Aorta (tissue), 5 donors: ENCODE results near the gene ZBTB48. TPM values are rescaled to one million over a fixed set of nuclear protein-coding genes. Genes with fewer than 3 reads are reported as not detected.

Source experiments
- ATAC-seq: fragments of 200-7000 bp; cut with Tn5 transposase; one replicate; pipeline ENCODE4 v1.9.1; 2022; ENCODE audit warnings: moderate library complexity; ENCODE audit not compliant: low FRiP score
- DNase-seq, 2 donors: peaks; one replicate each; pipeline ENCODE4 v3.0.0-alpha.2; 2020
- H3K27ac ChIP-seq, 2 donors: one replicate each; pipeline ENCODE4 v1.5.1; 2013; ENCODE audit warnings: low read length in 2 of 2, mild to moderate bottlenecking in 2 of 2, moderate library complexity in 2 of 2, control low read depth in 1 of 2, inconsistent platforms in 1 of 2, low read depth in 1 of 2
- H3K27me3 ChIP-seq, 2 donors: one replicate each; pipeline ENCODE4 v1.6.1; 2013; ENCODE audit warnings: control low read depth in 1 of 2, low read length in 1 of 2, mild to moderate bottlenecking in 1 of 2, moderate library complexity in 1 of 2; ENCODE audit not compliant: insufficient read depth in 2 of 2, control insufficient read depth in 1 of 2
- H3K36me3 ChIP-seq, 2 donors: one replicate each; pipeline ENCODE4 v1.6.1; 2013; ENCODE audit warnings: control low read depth in 1 of 2, low read length in 1 of 2, mild to moderate bottlenecking in 1 of 2; ENCODE audit not compliant: insufficient read depth in 2 of 2, control insufficient read depth in 1 of 2
- H3K4me1 ChIP-seq, 2 donors: one replicate each; pipeline ENCODE4 v1.6.1; 2013; ENCODE audit warnings: low read length in 2 of 2, control low read depth in 1 of 2, mild to moderate bottlenecking in 1 of 2, moderate library complexity in 1 of 2; ENCODE audit not compliant: insufficient read depth in 2 of 2, control insufficient read depth in 1 of 2
- H3K4me3 ChIP-seq, 2 donors: one replicate each; pipeline ENCODE4 v1.5.1; 2013; ENCODE audit warnings: low read length in 2 of 2, control low read depth in 1 of 2, mild to moderate bottlenecking in 1 of 2
- H3K9me3 ChIP-seq: one replicate; pipeline ENCODE4 v1.6.1; 2013; ENCODE audit warnings: mild to moderate bottlenecking, low read length; ENCODE audit not compliant: control insufficient read depth
- WGBS, 2 donors: extraction: QIAGEN DNeasy Blood & Tissue Kit; methylation state at CpG; one replicate each; pipeline ENCODE4 v1.1.7; 2013; 5-methylcytosine and 5-hydroxymethylcytosine counted together
- intact Hi-C, 2 donors: fragments of 100-400 bp; cut with DNase I; formaldehyde crosslinking; loops; one replicate each; pipeline versions ENCODE4 v1.14.2 to v1.15.0; 2022
- long read RNA-seq, 2 donors: library from polyadenylated mRNA; unstranded; transcript quantifications; one replicate each; pipeline ENCODE4 v2.0.0, GENCODE V29; 2020 to 2021
- polyA plus RNA-seq, 2 donors: library from polyadenylated mRNA; stranded (reverse); fragments of 200-250 nt; gene quantifications; one replicate each; pipeline ENCODE4 v1.2.3, GENCODE V29; 2013
- total RNA-seq, 2 donors: library from RNA; stranded (reverse); fragmentation: NEBNext Ultra II Directional; extraction: Animal tissue kit (Norgen Biotek cat#: 25700); gene quantifications; one replicate each; pipeline ENCODE4 v1.2.1, GENCODE V29; 2021
- donor health status: healthy with polysubstance abuse.
- donor health status: Bipolar disorder and iron deficiency.
- donor health status: DM: no; HTN: no; CAD: no.
- donor health status: DM: no; HTN: no; CAD: no.
- donor health status: DM: yes; HTN: yes; CAD: no.

ZBTB48 gene
- total RNA-seq (10 to 100 TPM; 20.6 to 29.9 TPM), polyA plus RNA-seq (100 to 1,000 TPM in 1 of 2 donors, 10 to 100 TPM in 1; 25.2 to 204 TPM)
- long read RNA-seq, donor 1, transcript ZBTB48-202 (11 exons, 2,293 nt) = major isoform, 8 of 48 reads
- long read RNA-seq, donor 1, partial matches to known transcripts = 7 of 48 reads
- long read RNA-seq, donor 1, other reads (novel, unspliced or antisense) = 31 of 48 reads
- long read RNA-seq, donor 2, partial matches to known transcripts = 2 of 9 reads
- long read RNA-seq, donor 2, other reads (novel, unspliced or antisense) = 6 of 9 reads

DNA sequence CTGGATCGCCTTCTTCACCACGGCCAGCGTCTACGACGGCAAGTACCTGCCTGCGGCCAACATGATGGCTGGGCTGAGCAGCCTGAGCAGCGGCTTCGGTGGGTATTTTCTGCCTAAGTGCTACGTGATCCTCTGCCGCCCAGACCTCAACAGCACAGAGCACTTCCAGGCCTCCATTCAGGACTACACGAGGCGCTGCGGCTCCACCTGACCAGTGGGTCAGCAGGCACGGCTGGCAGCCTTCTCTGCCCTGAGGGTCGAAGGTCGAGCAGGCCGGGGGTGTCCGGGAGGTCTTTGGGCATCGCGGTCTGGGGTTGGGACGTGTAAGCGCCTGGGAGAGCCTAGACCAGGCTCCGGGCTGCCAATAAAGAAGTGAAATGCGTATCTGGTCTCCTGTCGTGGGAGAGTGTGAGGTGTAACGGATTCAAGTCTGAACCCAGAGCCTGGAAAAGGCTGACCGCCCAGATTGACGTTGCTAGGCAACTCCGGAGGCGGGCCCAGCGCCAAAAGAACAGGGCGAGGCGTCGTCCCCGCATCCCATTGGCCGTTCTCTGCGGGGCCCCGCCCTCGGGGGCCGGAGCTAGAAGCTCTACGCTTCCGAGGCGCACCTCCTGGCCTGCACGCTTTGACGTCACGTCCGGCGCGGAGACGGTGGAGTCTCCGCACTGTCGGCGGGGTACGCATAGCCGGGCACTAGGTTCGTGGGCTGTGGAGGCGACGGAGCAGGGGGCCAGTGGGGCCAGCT lies at the start of gene ZBTB48:
TSS of gene ZBTB48 (plus strand) at position 621 of the 745 bp plus-strand sequence. CDS start 616 bp downstream, outside the sequence.
- no peaks in the 10 kb centered on the region for H3K4me1 ChIP-seq
- peak within 1 kb of the TSS in 1 of 2 donors; percentile 86 for H3K27ac ChIP-seq
- H3K27me3 ChIP-seq = no peaks in the 10 kb centered on the region
- H3K4me3 ChIP-seq = peak within 1 kb of the TSS; percentile 19 to 64
- no peaks in the 10 kb centered on the region for H3K36me3 ChIP-seq
- peak; percentile 98 for ATAC-seq
- no peaks in the 10 kb centered on the region for H3K9me3 ChIP-seq
- peak; percentile 100 for DNase-seq
- intact Hi-C loops = loop anchor here in 1 of 2 donors (5.0 kb wide), 1 partner anchor 48 kb away; no protein-coding TSS in a partner anchor
- 13% methylated on average over 58 of the region's 58 CpGs for WGBS, 2 donors

DNA sequence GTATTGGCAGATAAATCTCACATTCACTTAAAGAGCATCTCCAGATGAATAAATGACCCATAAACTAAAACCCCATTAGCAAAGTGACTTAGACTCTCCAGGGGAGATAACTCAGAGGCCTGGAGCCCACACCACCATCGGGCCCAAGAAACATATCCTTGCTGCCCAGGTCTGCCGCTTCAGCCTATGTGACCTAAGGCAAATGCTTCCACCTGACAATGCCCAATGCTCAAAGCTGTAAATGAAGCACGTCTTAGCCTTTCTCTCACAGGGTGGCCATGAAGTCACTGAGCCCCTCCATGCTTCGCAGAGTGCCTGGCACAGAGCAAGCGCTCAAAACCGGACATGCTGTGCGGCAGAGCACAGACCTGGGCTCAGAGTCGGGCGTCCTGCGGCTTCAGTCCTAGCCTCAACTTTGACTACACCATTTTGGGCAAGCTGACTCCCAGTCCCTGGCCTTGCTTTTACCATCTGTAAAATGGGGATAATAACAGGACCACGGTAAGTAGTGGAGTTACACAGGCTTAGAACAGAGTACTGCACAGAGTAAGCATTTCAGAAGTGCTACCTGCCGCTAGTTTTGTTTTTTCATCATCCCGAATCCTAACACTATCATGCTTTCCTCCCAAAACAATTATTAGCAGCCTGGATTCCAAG lies 49.2 kb upstream of the ZBTB48 start:
- Histone ChIP-seq H3K36me3 (peaks cover 0 to 20% of the 10 kb centered on the region in 2 donors), H3K4me1 (no peaks in the 10 kb centered on the region), H3K27me3 (no peaks in the 10 kb centered on the region), H3K4me3 (no peak overlapping the region), H3K27ac (no peak overlapping the region), H3K9me3 (no peaks in the 10 kb centered on the region)
- no peak for ATAC-seq
- intact Hi-C loops = no loop called here
- WGBS, 2 donors = 97 to 98% methylated on average over 13 of the region's 13 CpGs
- peak in 1 of 2 donors; percentile 32 for DNase-seq

DNA sequence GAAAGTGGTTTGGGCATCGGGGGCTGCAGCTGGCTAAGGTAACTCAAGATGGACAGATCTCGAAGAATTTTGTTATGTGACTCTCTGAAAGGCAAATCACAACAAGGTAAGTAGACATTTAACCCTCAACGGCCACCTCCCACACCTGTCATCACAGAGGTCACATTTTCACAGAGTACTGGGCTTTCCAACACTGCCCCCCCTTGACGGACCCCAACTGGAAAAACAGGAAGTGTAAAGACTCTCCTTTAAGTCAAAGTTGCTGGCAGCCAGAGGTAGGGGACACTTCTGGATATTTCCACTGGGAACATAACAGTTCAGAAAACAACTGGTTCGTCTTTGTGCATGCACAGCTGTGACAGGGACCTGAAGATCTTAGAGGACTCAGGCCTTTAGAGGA lies 47.8 kb upstream of the ZBTB48 start:
- H3K9me3 ChIP-seq = no peaks in the 10 kb centered on the region
- H3K36me3 ChIP-seq = peaks cover 2 to 19% of the 10 kb centered on the region in 2 donors
- ATAC-seq (no peak), DNase-seq (peak in 1 of 2 donors; percentile 17)
- H3K27me3 ChIP-seq = no peaks in the 10 kb centered on the region
- no peaks in the 10 kb centered on the region for H3K4me1 ChIP-seq
- H3K4me3 ChIP-seq = no peak overlapping the region
- WGBS, 2 donors = 85 to 86% methylated on average over 5 of the region's 5 CpGs
- no peak overlapping the region for H3K27ac ChIP-seq
- intact Hi-C loops = no loop called here

DNA sequence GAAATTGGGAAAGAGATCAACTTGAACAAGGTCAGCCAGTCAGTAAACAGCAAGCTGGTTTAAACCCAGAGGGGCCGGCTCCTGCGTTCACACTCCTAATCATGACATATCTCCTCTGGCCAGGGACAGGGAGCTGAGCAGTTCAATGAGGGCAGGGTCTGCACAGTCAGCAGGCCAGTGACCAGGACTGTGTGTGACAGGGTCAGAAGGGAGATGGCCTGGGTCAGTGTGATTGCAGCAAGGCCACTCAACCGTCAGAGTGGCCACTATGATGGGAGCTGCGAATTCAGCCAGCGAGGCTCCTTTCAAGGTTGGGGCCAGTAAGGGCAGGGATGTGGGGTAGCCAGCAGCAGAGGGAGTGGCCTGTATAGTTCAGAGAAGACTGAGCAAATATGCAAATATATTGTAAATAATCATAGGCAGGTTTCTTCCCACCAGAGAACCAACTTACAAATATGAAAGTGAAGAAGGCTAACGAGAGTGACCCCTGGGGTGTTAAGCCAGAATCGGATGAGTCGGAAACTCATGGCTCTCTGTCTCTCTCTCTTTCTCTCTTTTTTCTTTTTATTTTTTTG lies 45.5 kb upstream of the ZBTB48 start:
- no peak overlapping the region for H3K4me3 ChIP-seq
- 91 to 95% methylated on average over 8 of the region's 8 CpGs for WGBS, 2 donors
- H3K9me3 ChIP-seq = no peaks in the 10 kb centered on the region
- ATAC-seq (no peak), DNase-seq (peak; percentile 24)
- H3K36me3 ChIP-seq = peaks cover 2 to 12% of the 10 kb centered on the region in 2 donors
- intact Hi-C loops = no loop called here
- no peak overlapping the region for H3K27ac ChIP-seq
- no peaks in the 10 kb centered on the region for H3K27me3 ChIP-seq
- no peaks in the 10 kb centered on the region for H3K4me1 ChIP-seq

DNA sequence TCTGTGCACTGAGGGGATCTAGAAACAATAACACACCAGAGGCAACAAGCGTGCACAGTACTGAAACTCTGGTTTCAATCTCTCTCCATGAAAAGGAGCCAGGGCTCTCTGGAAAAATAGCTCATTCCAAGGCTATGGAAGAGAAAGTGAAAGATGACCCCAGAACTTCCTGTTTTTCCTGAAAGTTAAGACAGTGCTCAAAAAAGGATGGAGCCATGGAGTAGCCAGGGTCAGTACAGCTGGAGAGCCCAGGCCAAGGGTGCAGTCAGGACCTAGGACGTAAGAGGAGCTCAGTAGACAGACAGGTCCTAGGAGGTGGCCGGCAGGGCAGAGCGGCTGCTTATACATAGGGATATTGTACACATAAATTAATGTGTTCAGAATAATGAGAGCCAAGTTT lies 44.6 kb upstream of the ZBTB48 start:
- WGBS, 2 donors = 92 to 97% methylated on average over 4 of the region's 4 CpGs
- Histone ChIP-seq H3K9me3 (no peaks in the 10 kb centered on the region), H3K27me3 (no peaks in the 10 kb centered on the region), H3K36me3 (peaks cover 2 to 12% of the 10 kb centered on the region in 2 donors), H3K27ac (no peak overlapping the region), H3K4me1 (no peaks in the 10 kb centered on the region), H3K4me3 (no peak overlapping the region)
- ATAC-seq (no peak), DNase-seq (peak; percentile 12 to 61)
- intact Hi-C loops = no loop called here

DNA sequence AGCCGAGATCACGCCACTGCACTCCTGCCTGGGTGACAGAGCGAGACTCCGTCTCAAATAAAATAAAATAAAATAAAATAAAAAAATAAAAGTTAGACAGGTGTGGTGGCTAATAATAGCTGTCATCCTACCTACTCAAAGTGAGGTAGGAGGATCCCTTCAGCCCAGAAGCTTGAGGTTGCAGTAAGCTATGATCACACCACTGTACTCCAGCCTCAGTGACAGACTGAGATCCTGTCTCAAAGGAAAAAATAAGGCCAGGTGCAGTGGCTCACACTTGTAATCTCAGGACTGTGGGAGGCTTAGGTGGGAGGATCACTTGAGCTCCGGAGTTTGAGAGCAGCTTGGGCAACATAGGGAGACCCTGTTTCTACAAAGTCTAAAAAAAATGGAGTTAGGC lies 43.5 kb upstream of the ZBTB48 start:
- H3K36me3 ChIP-seq = peaks cover 2 to 12% of the 10 kb centered on the region in 2 donors
- intact Hi-C loops = no loop called here
- no peak for ATAC-seq

DNA sequence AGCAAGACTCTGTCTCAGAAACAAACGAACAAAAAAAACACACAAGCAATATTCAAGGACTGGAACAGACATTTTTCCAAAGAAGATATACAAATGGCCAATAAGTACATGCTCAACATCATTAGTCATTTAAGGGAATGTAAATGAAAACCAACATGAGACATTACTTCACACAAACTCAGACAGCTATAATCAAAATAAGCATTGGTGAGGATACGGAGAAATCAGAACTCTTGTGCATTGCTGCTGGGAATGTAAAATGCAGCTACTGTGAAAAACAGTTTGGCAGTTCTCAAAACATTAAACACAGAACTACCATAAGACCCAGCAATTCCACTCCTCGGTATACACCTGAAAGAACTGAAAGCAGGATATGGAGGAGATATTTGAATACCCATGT lies 40.8 kb upstream of the ZBTB48 start:
- ATAC-seq = no peak
- Histone ChIP-seq H3K9me3 (no peaks in the 10 kb centered on the region), H3K4me3 (no peak overlapping the region), H3K36me3 (peaks cover 2 to 5% of the 10 kb centered on the region in 2 donors), H3K27me3 (no peaks in the 10 kb centered on the region), H3K27ac (no peak overlapping the region), H3K4me1 (no peaks in the 10 kb centered on the region)
- intact Hi-C loops = no loop called here
- 11 to 17% methylated on average over 3 of the region's 3 CpGs for WGBS, 2 donors
- no peak for DNase-seq

More for the DNA sequence above, 43.5 kb upstream of the ZBTB48 start:
- no peaks in the 10 kb centered on the region for H3K4me1 ChIP-seq
- H3K9me3 ChIP-seq = no peaks in the 10 kb centered on the region
- no peak for DNase-seq
- H3K27me3 ChIP-seq = no peaks in the 10 kb centered on the region
- H3K4me3 ChIP-seq = no peak overlapping the region
- 76 to 86% methylated on average over 5 of the region's 5 CpGs for WGBS, 2 donors
- H3K27ac ChIP-seq = no peak overlapping the region

DNA sequence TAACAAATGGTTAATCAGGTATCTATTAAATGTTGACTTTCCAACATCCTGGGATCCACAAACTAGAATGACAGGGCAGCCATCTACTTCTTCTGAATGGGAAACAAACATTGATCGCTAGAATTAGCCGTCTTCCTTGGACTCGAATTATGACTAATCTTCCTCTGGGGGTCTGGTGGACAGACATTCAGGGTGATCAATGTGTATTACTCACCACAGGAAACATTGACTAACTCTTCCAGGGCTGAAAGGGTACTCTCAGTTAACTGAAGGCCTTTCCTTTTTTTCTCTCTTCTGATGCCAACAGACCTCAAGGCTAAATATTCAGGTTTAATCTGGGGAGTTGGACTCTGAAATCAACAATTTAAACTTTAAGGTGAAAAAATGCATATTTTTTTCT lies 35.0 kb upstream of the ZBTB48 start:
- peaks cover 7 to 12% of the 10 kb centered on the region in 2 donors for H3K36me3 ChIP-seq
- 90 to 92% methylated on average over 3 of the region's 3 CpGs for WGBS, 2 donors
- DNase-seq (no peak), ATAC-seq (no peak)
- no peak overlapping the region for H3K4me3 ChIP-seq
- H3K27me3 ChIP-seq = no peaks in the 10 kb centered on the region
- H3K9me3 ChIP-seq = no peaks in the 10 kb centered on the region
- intact Hi-C loops = no loop called here
- no peak overlapping the region for H3K27ac ChIP-seq
- H3K4me1 ChIP-seq = no peaks in the 10 kb centered on the region
